Activated CD8-positive, alpha-beta memory T cell treated with anti-CD3 and anti-CD28 coated beads, Interleukin-2, amount 50 U/mL, for 24 hours (primary cell): ENCODE data around the gene OR2AJ1.

Source experiments
- DNase-seq: peaks from one replicate; pipeline ENCODE4 v3.0.0-alpha.2; 2020; ENCODE audit errors: extremely low read depth

Gene OR2AJ1

DNA sequence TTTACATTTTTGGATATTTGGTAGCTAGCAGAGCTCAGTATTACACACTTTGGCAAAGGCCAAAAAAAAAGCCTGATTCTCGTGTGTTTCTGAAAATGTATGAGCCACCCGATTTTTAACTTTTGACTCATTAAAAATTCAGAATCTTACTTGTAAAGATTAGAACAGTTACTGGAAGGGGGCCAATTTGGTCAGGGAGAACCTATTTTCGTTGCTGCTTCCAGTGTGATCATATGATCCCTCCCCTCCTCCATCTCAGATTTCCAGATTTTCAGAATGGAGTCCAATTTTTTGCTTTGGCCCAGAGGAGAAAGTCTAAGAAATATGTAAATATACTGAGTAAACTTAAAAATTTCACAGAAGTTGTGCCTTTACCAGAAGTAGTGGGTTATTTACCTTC, 37.1 kb downstream of the OR2AJ1 start:
- DNase-seq = no peak

DNA sequence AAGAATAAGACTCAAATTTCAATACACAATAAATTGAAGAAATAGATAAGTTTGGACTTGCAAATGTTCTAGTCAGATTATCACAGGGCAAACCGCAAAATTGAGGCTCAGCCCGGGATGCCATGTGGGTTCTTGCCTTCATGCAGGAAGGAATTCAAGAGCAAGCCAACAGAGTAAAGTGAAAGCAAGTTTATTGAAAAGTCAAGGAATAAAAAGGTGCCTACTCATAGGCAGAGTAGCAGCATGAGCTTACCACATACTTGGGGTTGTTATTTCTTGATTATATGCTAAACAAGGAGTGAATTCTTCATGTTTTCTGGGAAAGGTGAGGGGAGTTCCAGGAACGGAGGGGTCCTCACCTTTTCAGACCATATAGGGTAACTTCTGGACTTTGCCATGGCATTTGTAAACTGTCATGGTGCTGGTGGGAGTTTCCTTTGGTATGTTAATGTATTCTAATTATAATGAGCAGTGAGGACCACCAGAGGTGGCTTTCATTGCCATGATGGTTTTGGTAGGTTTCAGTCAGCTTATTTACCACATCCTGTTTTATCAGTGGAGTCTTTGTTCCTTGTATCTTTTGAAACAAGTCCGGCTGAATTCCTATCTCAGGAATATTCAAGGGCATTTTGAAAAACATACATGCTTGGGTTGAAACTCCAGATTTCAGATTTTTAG, 38.4 kb downstream of the OR2AJ1 start:
- no peak for DNase-seq

DNA sequence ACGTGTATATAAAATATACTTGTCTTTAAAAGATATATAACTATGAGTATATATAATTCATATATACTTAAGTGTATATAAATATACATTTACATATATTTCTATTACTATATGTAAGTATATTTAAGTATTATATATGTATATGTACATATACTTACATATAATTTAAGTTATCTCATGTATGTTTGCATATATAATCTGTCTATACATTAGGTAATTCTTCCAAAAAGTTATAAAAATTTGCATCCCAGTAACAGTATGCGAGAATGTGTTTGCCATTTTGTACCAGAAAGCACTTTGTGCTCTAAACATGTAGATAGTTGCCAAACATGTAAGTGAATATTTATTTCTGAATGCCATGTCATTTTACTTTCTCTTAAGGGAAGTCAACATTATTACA, 40.2 kb downstream of the OR2AJ1 start, which contains the start of gene OR2AK2:
Gene OR2AK2 (plus strand): TSS at position 301 of the 400 bp plus-strand sequence. CDS start 144 bp downstream, outside the sequence.
- no peak for DNase-seq

DNA sequence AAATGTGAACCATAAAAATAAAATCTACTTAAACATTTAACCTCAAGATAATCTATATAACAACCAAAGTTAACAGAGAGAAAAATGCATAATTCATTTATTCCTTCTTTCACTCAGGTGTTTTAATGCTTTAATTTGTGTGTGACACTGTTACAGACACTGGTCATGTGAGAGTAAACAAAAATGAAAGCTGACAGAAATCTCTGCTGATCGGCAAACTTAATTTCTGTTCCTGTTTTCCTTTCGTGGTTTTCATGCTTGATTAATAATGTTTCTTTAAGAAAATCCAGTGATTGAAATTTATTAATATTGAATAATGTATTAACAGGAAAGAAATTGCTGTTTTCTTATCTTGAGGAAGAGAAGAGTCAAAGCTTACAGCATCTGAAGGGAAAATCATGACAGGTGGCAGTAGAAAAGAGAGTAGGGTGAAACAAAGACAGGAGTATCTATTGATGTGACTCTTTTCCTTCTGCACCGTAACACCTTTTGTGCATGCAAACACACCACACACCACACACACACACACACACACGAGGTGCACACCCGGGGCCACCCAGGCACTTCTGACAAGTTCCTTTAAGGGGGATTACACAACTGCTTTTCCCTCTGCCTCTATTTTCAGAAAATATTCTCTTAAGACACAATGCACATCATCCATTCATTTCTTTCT, 42.0 kb downstream of the OR2AJ1 start:
- DNase-seq = no peak
